ENCODE measurements around the gene PERCC1.

DNA sequence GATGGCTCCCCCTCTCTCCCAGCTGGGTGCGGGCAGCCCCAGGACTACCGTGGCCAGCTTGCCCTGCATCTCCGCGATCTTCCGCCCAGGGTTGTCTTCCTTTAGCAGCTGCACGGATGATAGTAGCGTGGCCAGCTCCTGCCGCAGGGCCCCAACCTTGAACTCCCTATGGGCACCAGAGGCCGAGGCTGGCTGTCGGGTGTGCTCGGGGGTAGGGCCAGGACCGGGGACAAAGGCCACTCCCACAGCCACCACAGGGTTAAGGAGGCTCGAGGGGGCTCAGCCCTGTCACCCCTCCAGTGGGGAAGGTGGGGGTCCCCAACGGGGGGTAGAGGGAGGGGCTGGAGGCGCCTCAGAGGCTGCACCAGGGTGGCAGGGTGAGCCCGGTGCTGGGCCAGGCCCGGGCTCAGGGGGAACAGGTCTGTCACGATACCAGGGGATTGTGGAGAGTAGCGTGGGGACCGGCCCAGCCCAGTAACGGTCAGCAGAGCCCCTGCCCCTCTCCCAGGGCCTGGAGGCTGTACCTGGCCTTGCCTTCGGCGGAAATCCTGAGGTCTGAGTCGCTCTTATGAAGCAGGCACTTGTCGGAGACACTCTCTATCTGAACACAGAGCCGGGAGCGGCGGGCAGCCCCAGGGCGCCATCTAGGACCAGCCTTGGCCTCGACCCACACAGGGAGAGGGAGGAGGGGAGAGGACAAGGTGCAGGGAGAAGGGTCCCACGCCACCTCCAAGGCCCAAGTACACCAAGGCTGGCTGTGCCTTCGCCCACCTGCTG, 5.2 kb downstream of the PERCC1 start:
- no peak for TF ChIP-seq POLR2A (IDR thresholded peaks at IDR 0.05)
- TF ChIP-seq CTCF (IDR thresholded peaks at IDR 0.05): no peak
